Stimulated activated CD8-positive, alpha-beta memory T cell treated with anti-CD3 and anti-CD28 coated beads, Interleukin-2, amount 100 ng/mL, for 1 hour (primary cell): ENCODE measurements around the gene ADGRG6.

Source experiments
- DNase-seq, 2 donors: peaks; one replicate each; pipeline ENCODE4 v3.0.0-alpha.2; 2020; ENCODE audit warnings: low read depth in 2 of 2

Gene ADGRG6

GRCh38 chr6:142376115-142376514, 74.3 kb downstream of the ADGRG6 start:
- DNase-seq = no peak

- no peak for DNase-seq
Measured at GRCh38 chr6:142376800-142377496, 75.1 kb downstream of the ADGRG6 start.

- no peak for DNase-seq
Measured at GRCh38 chr6:142377497-142377848, 75.7 kb downstream of the ADGRG6 start.

GRCh38 chr6:142378138-142378875, 76.5 kb downstream of the ADGRG6 start:
- DNase-seq = no peak

GRCh38 chr6:142380626-142381025, 78.8 kb downstream of the ADGRG6 start:
- no peak for DNase-seq

GRCh38 chr6:142381181-142381580, 79.4 kb downstream of the ADGRG6 start:
- DNase-seq = no peak

- DNase-seq = no peak
Measured at GRCh38 chr6:142381845-142382378, 80.1 kb downstream of the ADGRG6 start.

- DNase-seq = no peak
Measured at GRCh38 chr6:142384519-142385254, 82.9 kb downstream of the ADGRG6 start.

GRCh38 chr6:142385352-142385751, 83.5 kb downstream of the ADGRG6 start:
- DNase-seq = no peak

GRCh38 chr6:142386657-142387056, 84.8 kb downstream of the ADGRG6 start:
- no peak for DNase-seq

- no peak for DNase-seq
Measured at GRCh38 chr6:142387997-142388815, 86.4 kb downstream of the ADGRG6 start.

- no peak for DNase-seq
Measured at GRCh38 chr6:142395266-142395665, 93.5 kb downstream of the ADGRG6 start.

GRCh38 chr6:142395768-142396231, 94.0 kb downstream of the ADGRG6 start:
- no peak for DNase-seq

GRCh38 chr6:142398353-142398752, 96.5 kb downstream of the ADGRG6 start:
- DNase-seq = no peak

GRCh38 chr6:142399739-142400138, 97.9 kb downstream of the ADGRG6 start:
- DNase-seq = no peak

GRCh38 chr6:142400495-142400894, 98.7 kb downstream of the ADGRG6 start:
- DNase-seq = no peak

- DNase-seq = no peak
Measured at GRCh38 chr6:142401838-142402237, 100.0 kb downstream of the ADGRG6 start.

GRCh38 chr6:142404751-142405150, 102.9 kb downstream of the ADGRG6 start:
- DNase-seq = no peak

- DNase-seq = no peak
Measured at GRCh38 chr6:142406131-142406530, 104.3 kb downstream of the ADGRG6 start.

GRCh38 chr6:142407685-142408273, 106.0 kb downstream of the ADGRG6 start:
- DNase-seq = no peak

- no peak for DNase-seq
Measured at GRCh38 chr6:142408409-142408808, 106.6 kb downstream of the ADGRG6 start.
